ENCODE data around the gene SLC35F1. TPM values are rescaled to one million over a fixed set of nuclear protein-coding genes. Genes with fewer than 3 reads are reported as not detected.

The SLC35F1 gene
- total and polyA plus RNA-seq, 2 donors (not counting 1 experiment from before 2014, with no cell fraction given): not detected

DNA sequence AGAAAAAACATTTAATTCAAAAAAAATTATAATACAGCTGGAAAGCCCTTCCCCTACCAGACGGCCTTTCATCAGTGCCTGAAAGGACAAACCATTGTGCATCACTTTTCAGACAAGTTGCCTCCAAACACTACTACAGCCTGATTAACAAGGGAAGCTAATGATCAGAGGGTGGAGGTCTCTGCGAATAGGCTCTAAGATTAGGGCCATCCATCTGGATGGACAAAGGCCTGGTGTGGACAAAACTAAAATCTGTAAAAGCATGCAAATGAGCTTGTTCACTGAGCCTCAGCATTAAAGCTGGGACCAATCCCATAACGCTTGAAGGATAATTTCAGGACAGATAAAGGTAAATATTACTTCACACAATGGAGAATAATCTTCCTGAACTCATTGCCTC lies 412.4 kb downstream of the SLC35F1 start:
- no peak for DNase-seq
- H3K4me1 ChIP-seq (ENCODE audit: control insufficient read depth in 2 of 2, insufficient read depth in 2 of 2, low read length in 2 of 2): no peaks in the 10 kb centered on the region
- CTCF ChIA-PET: no interaction called here
- H3K27me3 Mint-ChIP-seq: no peaks in the 10 kb centered on the region
- no peaks in the 10 kb centered on the region for H3K36me3 ChIP-seq (replicated peaks in 1 of 2; ENCODE audit: control extremely low read depth in 1 of 2, control insufficient read depth in 1 of 2, extremely low read depth in 1 of 2, insufficient read depth in 2 of 2, low read length in 1 of 2)
- no peak overlapping the region for H3K9ac ChIP-seq (ENCODE audit: low read length)
- no peaks in the 10 kb centered on the region for H3K9me3 ChIP-seq (ENCODE audit: control extremely low read depth in 1 of 3, control insufficient read depth in 2 of 3, insufficient read depth in 1 of 3, low read length in 2 of 3)
- H2AFZ ChIP-seq (ENCODE audit: insufficient read depth, low read depth, low read length, poor library complexity, severe bottlenecking): no peak overlapping the region
- ATAC-seq (ENCODE audit: low read depth): no peak
- H3K4me3 ChIP-seq (ENCODE audit: control extremely low read depth in 1 of 5, extremely low read depth in 1 of 5, insufficient read depth in 1 of 5, low read depth in 2 of 5, low read length in 4 of 5): no peak overlapping the region
- POLR2A ChIA-PET: no interaction called here
- H3K4me1 Mint-ChIP-seq: no peaks in the 10 kb centered on the region
- TF ChIP-seq EZH2 (IDR thresholded peaks at IDR 0.05; ENCODE audit: borderline replicate concordance, insufficient read depth, low read depth, low read length, poor library complexity, severe bottlenecking): no peak
- TF ChIP-seq, protein P1, sequence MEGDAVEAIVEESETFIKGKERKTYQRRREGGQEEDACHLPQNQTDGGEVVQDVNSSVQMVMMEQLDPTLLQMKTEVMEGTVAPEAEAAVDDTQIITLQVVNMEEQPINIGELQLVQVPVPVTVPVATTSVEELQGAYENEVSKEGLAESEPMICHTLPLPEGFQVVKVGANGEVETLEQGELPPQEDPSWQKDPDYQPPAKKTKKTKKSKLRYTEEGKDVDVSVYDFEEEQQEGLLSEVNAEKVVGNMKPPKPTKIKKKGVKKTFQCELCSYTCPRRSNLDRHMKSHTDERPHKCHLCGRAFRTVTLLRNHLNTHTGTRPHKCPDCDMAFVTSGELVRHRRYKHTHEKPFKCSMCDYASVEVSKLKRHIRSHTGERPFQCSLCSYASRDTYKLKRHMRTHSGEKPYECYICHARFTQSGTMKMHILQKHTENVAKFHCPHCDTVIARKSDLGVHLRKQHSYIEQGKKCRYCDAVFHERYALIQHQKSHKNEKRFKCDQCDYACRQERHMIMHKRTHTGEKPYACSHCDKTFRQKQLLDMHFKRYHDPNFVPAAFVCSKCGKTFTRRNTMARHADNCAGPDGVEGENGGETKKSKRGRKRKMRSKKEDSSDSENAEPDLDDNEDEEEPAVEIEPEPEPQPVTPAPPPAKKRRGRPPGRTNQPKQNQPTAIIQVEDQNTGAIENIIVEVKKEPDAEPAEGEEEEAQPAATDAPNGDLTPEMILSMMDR (IDR thresholded peaks at IDR 0.05): no peak
- no peak overlapping the region for H3K27ac ChIP-seq (ENCODE audit: low read length in 2 of 2)
- 80% methylated on average over 1 of the region's 3 CpGs for WGBS (ENCODE audit: insufficient coverage)
- H3K27ac Mint-ChIP-seq: no peak overlapping the region
- H4K20me1 ChIP-seq (ENCODE audit: control insufficient read depth, insufficient read depth, low read length, poor library complexity, severe bottlenecking): no peaks in the 10 kb centered on the region
- H3K4me3 Mint-ChIP-seq: no peak overlapping the region
- intact Hi-C loops (cut with micrococcal nuclease): no loop called here
- no peak overlapping the region for H3K4me2 ChIP-seq (replicated peaks; ENCODE audit: low read depth, low read length, poor library complexity, severe bottlenecking)
- H3K27me3 ChIP-seq (replicated peaks in 1 of 4; ENCODE audit: control extremely low read depth in 1 of 4, control insufficient read depth in 3 of 4, insufficient read depth in 4 of 4, low read length in 3 of 4): no peaks in the 10 kb centered on the region
- H3K9me3 Mint-ChIP-seq (ENCODE audit: insufficient read depth): no peaks in the 10 kb centered on the region
- no peaks in the 10 kb centered on the region for H3K79me2 ChIP-seq (ENCODE audit: control insufficient read depth, insufficient read depth, low read length)

DNA sequence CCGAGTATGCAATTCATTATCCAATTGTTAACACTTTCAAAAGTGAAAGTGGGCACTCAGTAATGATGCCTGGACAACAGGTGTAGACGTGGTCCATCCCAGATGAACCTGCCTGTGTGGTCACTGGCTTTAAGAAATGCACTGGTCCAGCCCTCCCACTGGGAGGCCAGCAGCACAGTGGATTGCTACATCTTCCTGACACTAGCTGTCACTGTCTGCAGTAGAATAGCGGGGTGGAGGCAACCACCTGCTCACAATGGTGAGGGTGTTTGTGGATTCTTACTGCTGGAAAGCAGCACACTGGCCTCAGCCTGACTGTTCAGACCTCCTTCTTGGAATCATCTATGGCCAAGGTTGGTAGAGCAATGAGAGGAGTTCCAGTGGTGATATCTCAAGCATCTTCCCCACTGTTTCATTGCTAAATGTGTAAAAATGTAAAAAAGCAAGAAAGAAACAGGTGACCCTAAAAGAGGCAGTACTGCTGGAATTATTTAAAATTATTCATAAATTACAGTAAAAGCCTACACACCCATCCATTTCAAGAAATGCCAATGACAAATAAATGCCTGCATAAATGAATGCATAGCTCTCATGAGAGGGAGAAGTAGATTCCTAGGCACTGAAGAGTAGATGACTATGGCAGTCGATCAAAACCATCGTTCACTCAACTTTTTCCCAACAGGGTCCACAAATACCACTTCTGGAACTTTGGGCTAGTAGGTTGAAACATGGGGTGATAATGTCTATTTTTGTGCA lies 413.0 kb downstream of the SLC35F1 start:
- Histone ChIP-seq H3K79me2 (ENCODE audit: control insufficient read depth, insufficient read depth, low read length) (no peaks in the 10 kb centered on the region), H3K4me1 (ENCODE audit: control insufficient read depth in 2 of 2, insufficient read depth in 2 of 2, low read length in 2 of 2) (no peaks in the 10 kb centered on the region), H3K9me3 (ENCODE audit: control extremely low read depth in 1 of 3, control insufficient read depth in 2 of 3, insufficient read depth in 1 of 3, low read length in 2 of 3) (no peaks in the 10 kb centered on the region), H3K27ac (ENCODE audit: low read length in 2 of 2) (no peak overlapping the region), H4K20me1 (ENCODE audit: control insufficient read depth, insufficient read depth, low read length, poor library complexity, severe bottlenecking) (no peaks in the 10 kb centered on the region), H3K27me3 (replicated peaks in 1 of 4; ENCODE audit: control extremely low read depth in 1 of 4, control insufficient read depth in 3 of 4, insufficient read depth in 4 of 4, low read length in 3 of 4) (no peaks in the 10 kb centered on the region), H3K36me3 (replicated peaks in 1 of 2; ENCODE audit: control extremely low read depth in 1 of 2, control insufficient read depth in 1 of 2, extremely low read depth in 1 of 2, insufficient read depth in 2 of 2, low read length in 1 of 2) (no peaks in the 10 kb centered on the region), H3K4me3 (ENCODE audit: control extremely low read depth in 1 of 5, extremely low read depth in 1 of 5, insufficient read depth in 1 of 5, low read depth in 2 of 5, low read length in 4 of 5) (no peak overlapping the region), H3K4me2 (replicated peaks; ENCODE audit: low read depth, low read length, poor library complexity, severe bottlenecking) (no peak overlapping the region), H2AFZ (ENCODE audit: insufficient read depth, low read depth, low read length, poor library complexity, severe bottlenecking) (no peak overlapping the region), H3K9ac (ENCODE audit: low read length) (no peak overlapping the region)
- Mint-ChIP-seq H3K9me3 (ENCODE audit: insufficient read depth) (no peaks in the 10 kb centered on the region), H3K27ac (no peak overlapping the region), H3K4me3 (no peak overlapping the region), H3K27me3 (no peaks in the 10 kb centered on the region), H3K4me1 (no peaks in the 10 kb centered on the region)
- POLR2A ChIA-PET: no interaction called here
- TF ChIP-seq, protein P1 (IDR thresholded peaks at IDR 0.05): no peak
- no peak for TF ChIP-seq EZH2 (IDR thresholded peaks at IDR 0.05; ENCODE audit: borderline replicate concordance, insufficient read depth, low read depth, low read length, poor library complexity, severe bottlenecking)
- no peak for ATAC-seq (ENCODE audit: low read depth)
- CTCF ChIA-PET: no interaction called here
- DNase-seq: no peak
- intact Hi-C loops (cut with micrococcal nuclease): no loop called here
- whole genome bisulfite sequencing (ENCODE audit: insufficient coverage): 88% methylated on average over 2 of the region's 5 CpGs
